Stimulated activated CD4-positive, alpha-beta T cell treated with anti-CD3 and anti-CD28 coated beads, TNF-alpha, amount 100 ng/mL, for 24 hours (primary cell): Measurements from ENCODE around the gene MDFI.

Experiments used
- DNase-seq, 3 experiments: peaks; one replicate each; pipeline ENCODE4 v3.0.0-alpha.2; 2020; ENCODE audit warnings: low read depth in 3 of 3

Gene MDFI

GRCh38 chr6:41634657-41635056 lies 3.6 kb upstream of the MDFI start:
- DNase-seq: no peak

GRCh38 chr6:41635365-41635764 lies 2.9 kb upstream of the MDFI start:
- DNase-seq: no peak

GRCh38 chr6:41636833-41637193 lies 1.5 kb upstream of the MDFI start:
- DNase-seq: no peak

- no peak for DNase-seq
Observed at GRCh38 chr6:41637194-41638001, 870 bp upstream of the MDFI start.

GRCh38 chr6:41638935-41639808 lies 904 bp downstream of the MDFI start:
- no peak for DNase-seq

GRCh38 chr6:41639809-41640371 lies 1.6 kb downstream of the MDFI start:
- DNase-seq: no peak

GRCh38 chr6:41640426-41640825 lies 2.2 kb downstream of the MDFI start:
- no peak for DNase-seq

- no peak for DNase-seq
Observed at GRCh38 chr6:41641352-41641925, 3.2 kb downstream of the MDFI start.

- DNase-seq: no peak
Observed at GRCh38 chr6:41642090-41642959, 4.1 kb downstream of the MDFI start.

GRCh38 chr6:41642960-41643898 lies 5.0 kb downstream of the MDFI start:
- no peak for DNase-seq

- no peak for DNase-seq
Observed at GRCh38 chr6:41643899-41644269, 5.6 kb downstream of the MDFI start.

- no peak for DNase-seq
Observed at GRCh38 chr6:41644297-41644879, 6.1 kb downstream of the MDFI start.

GRCh38 chr6:41645007-41645618 lies 6.8 kb downstream of the MDFI start:
- no peak for DNase-seq

GRCh38 chr6:41646026-41646795 lies 7.9 kb downstream of the MDFI start:
- no peak for DNase-seq

- no peak for DNase-seq
Observed at GRCh38 chr6:41647061-41647511, 8.8 kb downstream of the MDFI start.

GRCh38 chr6:41648070-41648585 lies 9.9 kb downstream of the MDFI start:
- DNase-seq: no peak

GRCh38 chr6:41648921-41649320 lies 10.7 kb downstream of the MDFI start:
- DNase-seq: no peak

GRCh38 chr6:41649596-41649995 lies 11.3 kb downstream of the MDFI start:
- DNase-seq: no peak
